HFFc6 (cell line): ENCODE results near the gene USP32. TPM values are rescaled to one million over a fixed set of nuclear protein-coding genes. Genes with fewer than 3 reads are reported as not detected.

ENCODE experiments used
- DNase-seq: peaks from one replicate; pipeline ENCODE4 v3.0.0-alpha.2; 2018
- H3K27ac Mint-ChIP-seq: 2 replicates; pipeline ENCODE4 v1.8.0; 2020; ENCODE audit warnings: mild to moderate bottlenecking, mixed read lengths
- H3K27me3 Mint-ChIP-seq: 2 replicates; pipeline ENCODE4 v1.8.0; 2021; ENCODE audit warnings: mild to moderate bottlenecking, moderate library complexity, mixed read lengths; ENCODE audit not compliant: insufficient read depth
- H3K36me3 Mint-ChIP-seq: 2 replicates; pipeline ENCODE4 v1.8.0; 2021; ENCODE audit warnings: low read depth, mixed read lengths
- H3K4me1 Mint-ChIP-seq: 2 replicates; pipeline ENCODE4 v1.8.0; 2020; ENCODE audit warnings: low read depth, mixed read lengths
- H3K4me3 Mint-ChIP-seq: 2 replicates; pipeline ENCODE4 v1.8.0; 2020; ENCODE audit warnings: mild to moderate bottlenecking, moderate library complexity, mixed read lengths
- H3K9me3 Mint-ChIP-seq: 2 replicates; pipeline ENCODE4 v1.8.0; 2020; ENCODE audit warnings: mild to moderate bottlenecking, mixed read lengths
- CTCF ChIP-seq: fragments of 200-600 bp; sonication (generic); IDR thresholded peaks from 2 replicates; pipeline ENCODE4 v1.5.0; 2021; ENCODE audit warnings: antibody characterized with exemption, mild to moderate bottlenecking
- total RNA-seq, 6 experiments: library from RNA; stranded (reverse); fragmentation: NEBNext Ultra II Directional; extraction: Animal tissue kit (Norgen Biotek cat#: 25700); gene quantifications; 2 replicates in 1 of 6; 3 replicates in 5 of 6; pipeline ENCODE4 v1.2.3, GENCODE V29; 2021

USP32 gene
- total RNA-seq, 6 experiments from 2014 or later, result 46.7 to 57.3 (median 51.7) TPM

GRCh38 chr17:60129164-60129563, 262.8 kb downstream of the USP32 start:
- DNase-seq, result no peak
- H3K27ac Mint-ChIP-seq, result no peak overlapping the region
- H3K4me3 Mint-ChIP-seq, result no peak overlapping the region
- H3K27me3 Mint-ChIP-seq, result peaks cover 1% of the 10 kb centered on the region
- peaks cover 22% of the 10 kb centered on the region for H3K36me3 Mint-ChIP-seq
- TF ChIP-seq CTCF, result no peak
- no peaks in the 10 kb centered on the region for H3K9me3 Mint-ChIP-seq
- H3K4me1 Mint-ChIP-seq, result peaks cover 28% of the 10 kb centered on the region

Other genes with a start within 250 kb of the USP32 start
- not detected for gene CA4, start 242.2 kb downstream of the USP32 start, total RNA-seq
- gene CHCT1, start 30.4 kb upstream of the USP32 start, total RNA-seq, result not detected
- gene APPBP2, start 134.1 kb upstream of the USP32 start, total RNA-seq, result 10 to 100 TPM; 51.5 to 65.9 (median 58.8) TPM
- gene PPM1D, start 208.1 kb upstream of the USP32 start, total RNA-seq, result 10 to 100 TPM; 13.3 to 14.2 (median 13.5) TPM